ENCODE results near the gene OR2AT4.
"Not testable (repeated sequence)": the region's sequence is repeated elsewhere in the genome, so short reads cannot be mapped to it uniquely, and the experiment has no call there.

The OR2AT4 gene

DNA sequence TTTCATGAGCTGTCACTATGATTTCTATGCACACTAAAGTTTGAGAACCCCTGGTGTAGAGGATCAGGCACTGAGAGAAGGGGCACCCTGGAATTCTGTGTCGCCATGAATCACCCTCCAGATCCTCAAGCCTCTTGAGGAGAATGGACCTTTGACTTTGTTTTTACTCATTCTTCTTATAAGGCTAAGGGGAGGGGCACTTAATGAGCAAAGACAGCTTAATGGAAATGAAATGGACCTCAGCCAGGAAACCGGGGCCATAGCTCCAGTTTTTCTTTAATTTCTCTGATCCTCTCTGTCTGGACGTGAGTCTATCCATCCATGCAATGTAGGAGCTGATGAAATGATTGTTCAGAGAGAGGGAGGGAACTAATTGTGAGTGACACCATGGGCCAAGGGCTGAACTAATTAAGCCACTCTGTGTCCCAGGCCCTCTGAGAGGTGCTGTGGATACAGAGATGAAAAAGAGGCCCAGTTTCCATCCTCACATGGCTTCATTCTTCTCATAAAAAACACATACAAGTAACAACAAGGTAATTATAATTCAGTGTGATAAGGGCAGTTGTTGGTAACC lies 32.8 kb downstream of the OR2AT4 start:
- no peak for DNase-seq

GRCh38 chr11:75059299-75059698 lies 37.4 kb downstream of the OR2AT4 start:
- no peak for DNase-seq

GRCh38 chr11:75056814-75057213 lies 39.9 kb downstream of the OR2AT4 start:
- DNase-seq, result no peak

DNA sequence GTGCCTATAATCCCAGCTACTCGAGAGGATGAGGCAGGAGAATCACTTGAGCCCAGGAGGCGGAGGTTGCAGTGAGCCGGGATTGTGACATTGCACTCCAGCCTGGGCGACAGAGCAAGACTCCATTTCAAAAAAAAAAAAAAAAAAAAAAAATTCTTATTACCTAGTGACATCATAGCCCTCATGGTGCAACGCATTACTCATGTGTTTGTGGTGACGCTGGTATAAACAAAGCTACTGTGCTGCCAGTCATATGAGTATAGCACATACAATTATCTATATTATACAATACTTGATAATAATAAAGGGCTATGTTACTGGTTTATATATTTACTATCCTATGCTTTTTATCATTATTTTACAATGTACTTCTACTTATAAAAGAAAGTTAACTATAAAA lies 41.2 kb downstream of the OR2AT4 start:
- no peak for DNase-seq

DNA sequence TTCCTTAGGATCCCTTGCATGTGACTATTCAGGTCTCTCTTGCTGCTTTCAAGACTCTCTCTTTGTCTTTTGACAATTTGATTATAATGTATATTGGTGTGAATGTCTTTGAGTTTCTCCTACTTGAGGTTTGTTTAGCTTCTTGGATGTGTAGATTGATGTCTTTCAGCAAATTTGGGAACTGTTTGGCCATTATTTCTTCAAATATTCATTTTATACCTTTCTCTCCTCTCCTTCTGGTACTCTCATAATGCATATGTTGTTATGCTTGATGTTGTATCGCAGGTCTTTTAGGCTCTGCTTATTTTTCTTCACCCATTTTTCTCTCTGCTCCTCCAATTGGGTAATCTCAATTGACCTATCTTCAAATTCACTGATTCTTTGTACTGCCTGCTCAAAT lies 44.2 kb downstream of the OR2AT4 start:
- no peak for DNase-seq

DNA sequence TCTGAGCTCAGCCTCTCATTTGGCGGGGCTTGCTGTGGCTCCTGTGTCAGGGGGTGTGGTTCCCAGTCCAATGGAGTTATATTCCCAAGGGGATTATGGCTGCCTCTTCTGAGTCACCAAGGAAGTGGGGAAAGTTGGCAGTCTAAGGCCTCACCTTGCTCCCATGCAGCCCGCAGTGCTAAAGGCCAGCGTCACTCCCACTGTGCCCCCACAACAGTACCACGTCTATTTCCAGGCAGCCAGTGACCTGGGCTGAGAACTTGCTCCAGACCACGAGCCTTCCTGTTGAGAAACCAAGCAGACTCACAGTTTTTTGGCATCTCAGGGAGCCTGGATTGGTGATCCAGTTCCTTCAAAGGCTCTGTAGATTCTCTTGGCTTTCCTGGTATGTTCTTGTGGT lies 45.6 kb downstream of the OR2AT4 start:
- DNase-seq, result no peak

GRCh38 chr11:75050516-75050915 lies 46.2 kb downstream of the OR2AT4 start:
- no peak for DNase-seq

GRCh38 chr11:75049501-75050266 lies 47.0 kb downstream of the OR2AT4 start:
- not testable (repeated sequence) for DNase-seq

GRCh38 chr11:75047191-75047590 lies 49.5 kb downstream of the OR2AT4 start:
- no peak for DNase-seq

- not testable (repeated sequence) for DNase-seq
These were observed 50.0 kb downstream of the OR2AT4 start for GRCh38 chr11:75046668-75047067.

- DNase-seq, result not testable (repeated sequence)
These were observed 52.1 kb downstream of the OR2AT4 start for GRCh38 chr11:75044381-75045170.

DNA sequence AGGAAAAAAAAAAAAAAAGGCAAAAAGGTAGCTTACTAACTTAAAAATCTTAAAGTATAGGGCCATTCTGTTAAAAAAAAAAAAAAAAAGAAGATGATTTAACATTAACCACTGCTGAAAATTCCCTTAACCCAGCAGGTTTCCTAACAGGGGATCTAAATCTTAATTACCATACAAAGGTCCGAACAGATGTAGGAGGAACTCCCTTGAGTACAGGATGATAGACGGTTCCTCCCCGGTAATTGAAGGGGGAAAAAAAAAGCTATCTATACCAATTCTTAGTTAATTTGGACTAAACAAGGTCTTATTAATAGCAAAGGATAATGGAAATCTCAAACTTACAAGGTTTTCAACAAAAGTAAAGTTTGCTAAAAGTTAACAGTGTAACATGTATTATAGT lies 54.9 kb downstream of the OR2AT4 start:
- not testable (repeated sequence) for DNase-seq

GRCh38 chr11:75041263-75041662 lies 55.4 kb downstream of the OR2AT4 start:
- DNase-seq, result no peak

DNA sequence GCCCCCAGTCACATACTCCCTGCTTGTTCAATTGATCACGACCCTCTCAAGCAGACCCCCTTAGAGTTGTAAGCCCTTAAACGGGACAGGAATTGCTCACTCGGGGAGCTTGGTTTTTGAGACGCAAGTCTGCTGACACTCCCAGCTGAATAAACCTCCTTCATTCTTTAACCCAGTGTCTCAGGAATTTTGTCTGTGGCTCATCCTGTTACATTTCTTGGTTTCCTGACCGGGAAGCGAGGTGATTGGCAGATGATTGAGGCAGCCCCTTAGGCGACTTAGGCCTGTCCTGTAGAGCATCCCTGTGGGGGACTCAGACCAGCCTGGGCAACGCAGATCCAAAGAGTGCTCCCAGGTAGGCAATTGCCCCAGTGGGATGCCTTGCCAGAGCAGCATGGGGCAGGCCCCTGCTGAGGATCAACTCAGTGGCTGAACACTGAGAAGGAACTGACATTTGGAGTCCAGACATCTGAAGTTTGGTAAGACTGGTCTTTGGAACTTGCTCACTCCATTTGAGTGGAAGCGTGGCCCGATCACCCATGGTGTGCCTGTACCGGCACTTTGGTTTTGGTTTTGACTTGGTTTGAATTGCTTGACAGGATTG lies 56.4 kb downstream of the OR2AT4 start:
- no peak for DNase-seq

- no peak for DNase-seq
These were observed 60.6 kb downstream of the OR2AT4 start for GRCh38 chr11:75035911-75036565.

DNA sequence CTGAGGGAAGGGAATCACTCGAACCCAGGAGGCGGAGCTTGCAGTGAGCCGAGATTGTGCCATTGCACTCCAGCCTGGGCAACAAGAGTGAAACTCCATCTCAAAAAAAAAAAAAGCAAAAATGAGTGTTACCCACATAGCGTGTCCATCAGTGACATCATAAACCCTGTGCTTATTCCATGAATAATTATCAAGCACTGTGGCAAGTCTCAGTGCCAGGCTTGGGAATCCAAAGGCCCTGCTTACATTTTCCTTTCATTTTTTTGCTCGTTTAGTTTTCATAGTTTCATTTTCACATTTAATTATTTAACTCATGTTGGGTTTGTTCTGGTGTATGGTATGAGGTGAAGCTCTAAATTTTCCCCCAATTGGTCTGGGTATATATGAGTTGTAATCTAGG lies 61.4 kb downstream of the OR2AT4 start:
- no peak for DNase-seq

DNA sequence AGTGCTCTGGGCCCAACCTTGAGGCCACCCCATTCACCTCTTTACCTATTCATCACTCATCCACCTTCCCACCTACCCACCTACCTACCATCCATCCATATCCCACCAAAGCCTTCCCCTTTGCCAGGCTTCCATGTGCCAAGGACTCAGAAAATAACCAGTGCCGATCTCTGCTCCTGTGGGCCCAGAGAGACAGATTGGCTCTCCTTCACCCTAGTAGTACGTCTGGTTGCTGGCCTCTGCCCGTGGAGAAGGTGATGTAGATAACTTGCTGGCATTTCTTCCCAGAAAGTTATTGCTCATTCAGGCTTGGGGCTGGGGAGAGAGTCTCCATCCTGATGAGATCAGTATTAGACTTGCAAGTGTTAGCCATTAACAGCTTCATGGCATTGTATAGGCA lies 62.8 kb downstream of the OR2AT4 start:
- DNase-seq, result no peak

GRCh38 chr11:75032550-75032935 lies 64.1 kb downstream of the OR2AT4 start:
- no peak for DNase-seq

- peak; percentile 75 to 83 for DNase-seq
These were observed 64.7 kb downstream of the OR2AT4 start for GRCh38 chr11:75031771-75032549.

Measured in stimulated activated CD4-positive, alpha-beta T cell treated with anti-CD3 and anti-CD28 coated beads, Interleukin-2, amount 100 ng/mL, for 24 hours (primary cell).